ENCODE data around the gene ABLIM3.

Gene ABLIM3

DNA sequence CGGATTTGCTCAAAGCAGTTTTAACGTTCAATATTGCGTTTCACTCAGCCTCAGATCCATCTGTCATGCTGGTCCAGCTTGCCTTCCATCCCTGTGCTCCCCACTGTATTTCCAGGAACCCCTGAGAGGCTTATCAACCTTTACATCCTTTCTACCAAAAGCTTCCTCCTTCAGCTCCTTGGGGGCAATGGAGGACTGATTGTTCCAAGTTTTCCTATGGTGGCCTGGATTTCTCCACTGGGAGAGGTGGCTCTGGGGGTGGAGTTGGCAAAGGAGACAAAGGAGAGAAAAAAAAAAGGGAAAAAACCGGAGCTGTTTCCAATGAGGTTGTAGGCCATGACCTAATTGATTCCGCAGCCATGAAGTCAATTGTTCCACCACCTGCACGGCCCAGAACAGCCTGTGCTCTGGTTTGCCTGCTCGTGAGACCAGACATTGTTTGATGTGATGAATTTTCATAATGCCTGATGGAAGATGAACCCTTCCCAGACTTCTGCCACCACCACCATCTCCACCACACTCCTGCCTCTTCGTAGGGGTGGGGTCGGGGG, 54.1 kb downstream of the ABLIM3 start:
- ATAC-seq: no peak

DNA sequence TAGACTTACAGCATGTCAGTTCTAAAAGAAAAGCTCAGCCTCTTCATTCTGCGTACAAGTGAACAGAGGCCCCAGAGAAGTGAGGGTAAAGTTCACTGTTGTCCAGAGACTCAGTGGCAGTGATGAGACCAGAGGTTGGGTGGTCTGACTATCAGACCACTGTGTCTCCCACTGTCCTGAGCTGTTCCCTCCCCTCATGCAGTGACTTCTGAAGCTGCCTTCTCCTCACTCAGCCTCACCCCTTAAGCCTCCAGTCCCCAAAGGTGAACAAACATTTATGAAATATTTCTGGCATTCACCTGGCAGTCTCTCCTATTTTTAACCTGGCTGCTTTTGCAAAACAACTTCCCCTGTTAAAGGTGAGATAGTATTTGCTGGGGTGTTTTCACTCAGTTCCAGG, 54.7 kb downstream of the ABLIM3 start:
- no peak for ATAC-seq

DNA sequence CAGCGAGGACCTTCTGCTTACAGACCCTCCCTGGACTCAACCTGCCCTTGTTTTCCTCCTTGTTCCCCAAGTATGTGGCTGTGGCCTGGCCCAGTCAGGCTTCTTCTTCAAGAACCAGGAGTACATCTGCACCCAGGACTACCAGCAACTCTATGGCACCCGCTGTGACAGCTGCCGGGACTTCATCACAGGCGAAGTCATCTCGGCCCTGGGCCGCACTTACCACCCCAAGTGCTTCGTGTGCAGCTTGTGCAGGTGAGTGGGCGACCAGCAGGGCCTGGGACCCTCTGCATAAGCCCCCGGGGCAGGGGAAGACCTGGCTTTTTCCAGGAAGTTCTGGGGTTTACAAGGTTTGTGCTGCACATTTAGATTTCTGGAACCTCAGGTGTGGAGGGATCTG, 56.9 kb downstream of the ABLIM3 start:
- ATAC-seq: no peak

DNA sequence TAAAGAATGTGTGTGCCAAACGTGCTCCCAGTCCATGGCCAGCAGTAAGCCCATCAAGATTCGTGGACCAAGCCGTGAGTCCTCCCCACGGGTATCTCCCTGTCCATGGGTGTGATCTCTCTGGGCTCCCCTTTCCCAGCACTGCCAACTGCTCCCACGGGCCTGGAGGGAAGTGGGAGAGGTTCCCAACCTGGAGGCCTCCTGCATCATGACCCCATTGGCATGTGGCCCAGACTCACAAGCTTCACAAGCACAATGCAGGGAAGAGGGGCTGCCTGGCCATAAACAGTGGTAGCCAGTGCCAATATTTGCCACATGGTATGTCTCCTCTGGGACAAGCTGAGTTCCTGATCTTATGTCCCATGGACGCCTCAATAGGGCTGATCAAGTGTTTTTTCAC, 59.1 kb downstream of the ABLIM3 start:
- ATAC-seq: no peak

DNA sequence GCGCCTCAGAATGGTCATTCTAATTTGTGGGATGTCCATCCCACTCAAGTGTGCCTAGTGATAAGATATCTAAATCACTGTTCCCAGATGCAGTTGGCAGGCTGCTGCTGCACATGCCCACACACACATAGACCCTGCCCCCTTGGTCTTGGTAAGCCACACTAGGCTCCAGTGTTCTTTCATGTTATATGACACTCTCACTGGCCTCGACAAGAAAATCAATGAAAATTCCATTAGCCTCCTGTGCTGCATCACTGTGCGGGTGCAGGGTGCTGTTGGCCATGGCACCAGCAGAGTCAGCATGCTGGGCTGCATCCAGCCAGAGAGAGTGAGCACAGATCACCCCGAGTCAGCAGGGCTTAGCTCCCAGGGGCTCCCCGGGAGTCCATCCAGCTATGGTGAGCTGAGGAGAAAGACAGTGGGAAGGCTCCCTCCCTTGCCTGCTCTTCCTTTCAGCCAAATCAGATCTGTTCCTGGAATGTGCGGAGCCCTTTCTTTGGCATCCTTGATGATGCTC, 59.9 kb downstream of the ABLIM3 start:
- no peak for ATAC-seq

DNA sequence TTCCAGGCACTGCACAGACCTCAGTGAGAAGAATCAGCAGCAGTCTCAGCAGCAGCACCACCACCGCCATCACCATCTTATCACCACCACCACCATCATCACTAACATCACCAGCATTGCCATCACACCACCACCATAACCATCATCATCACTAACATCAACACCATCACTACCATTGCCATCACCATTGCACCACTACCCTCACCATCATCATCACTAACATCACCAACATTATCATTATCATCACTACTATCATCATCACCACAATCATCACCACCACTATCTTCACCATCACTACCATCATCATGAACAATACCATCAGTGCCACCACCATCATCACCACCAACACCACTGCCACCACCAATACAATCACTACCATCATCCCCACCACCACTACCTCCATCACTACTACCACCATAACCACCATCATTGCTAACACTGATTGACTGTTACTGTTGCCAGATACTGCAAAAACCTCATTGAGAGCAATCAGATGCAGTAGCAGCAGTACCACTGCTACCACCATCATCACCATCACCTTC, 61.7 kb downstream of the ABLIM3 start:
- ATAC-seq: no peak

DNA sequence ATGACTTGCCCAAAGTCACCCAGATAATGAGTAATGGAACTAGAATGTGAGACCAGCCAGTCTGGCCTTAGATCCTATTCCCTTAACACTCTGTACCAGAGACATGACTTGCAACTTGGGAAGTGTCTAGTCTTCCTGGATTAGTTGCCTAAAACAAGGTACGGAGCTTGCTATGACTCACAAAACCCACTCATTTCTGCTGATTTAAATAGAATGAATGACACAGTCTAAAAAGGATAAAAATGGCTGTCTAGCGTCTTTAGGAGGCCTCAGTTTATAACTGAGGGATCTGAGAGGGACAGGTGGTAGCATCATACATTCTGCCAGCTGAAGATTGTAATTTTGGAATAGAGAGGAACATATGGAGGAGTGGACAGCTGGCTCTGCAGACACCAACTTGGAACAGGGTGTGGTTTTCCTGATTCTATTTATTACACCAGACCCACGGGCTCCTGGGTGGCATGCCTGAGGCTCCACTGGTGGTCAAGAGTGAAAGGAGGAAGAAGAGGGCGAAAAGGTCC, 62.7 kb downstream of the ABLIM3 start:
- ATAC-seq: no peak

DNA sequence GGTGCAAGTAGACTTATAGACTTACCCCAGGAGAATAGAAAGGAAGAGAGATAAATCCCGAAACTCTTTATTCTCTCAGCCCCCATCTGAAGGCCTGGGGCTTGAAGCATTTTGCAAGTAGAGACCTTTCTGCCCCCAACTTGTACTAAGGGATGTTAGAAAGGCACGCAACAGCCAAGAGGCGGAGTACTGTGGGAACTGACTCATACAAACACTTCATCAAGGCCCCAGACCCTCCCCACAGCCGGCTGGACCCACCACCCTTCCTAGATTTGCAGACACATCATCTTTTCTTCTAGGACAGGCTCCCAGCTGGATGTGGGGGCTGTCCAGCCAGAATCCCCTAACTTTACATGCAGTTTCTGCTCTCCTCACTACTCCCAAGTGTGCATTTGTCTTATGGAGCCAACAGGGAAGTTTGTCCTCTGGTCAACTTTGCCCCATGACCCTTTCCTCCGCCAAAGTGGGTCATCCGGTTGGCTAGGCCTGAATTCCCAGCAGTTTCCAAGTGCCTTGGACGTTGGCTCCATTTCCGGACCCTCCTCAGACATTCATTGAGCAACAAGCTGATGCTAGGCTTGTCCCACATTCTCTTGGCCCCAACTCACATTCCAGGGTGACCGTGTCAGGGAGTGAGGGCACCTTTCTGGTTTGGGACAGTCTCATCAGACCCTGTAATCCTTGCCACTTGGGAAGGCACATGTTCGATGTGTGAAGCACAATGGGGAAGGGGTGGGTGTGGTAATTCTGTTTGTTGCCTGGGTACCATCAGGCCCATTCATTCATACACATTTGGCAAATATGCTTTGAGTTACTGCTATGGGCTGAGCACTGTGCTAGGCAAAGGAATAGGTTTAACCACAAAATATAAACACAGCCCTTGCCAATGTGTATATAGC, 64.6 kb downstream of the ABLIM3 start:
- ATAC-seq: no peak

DNA sequence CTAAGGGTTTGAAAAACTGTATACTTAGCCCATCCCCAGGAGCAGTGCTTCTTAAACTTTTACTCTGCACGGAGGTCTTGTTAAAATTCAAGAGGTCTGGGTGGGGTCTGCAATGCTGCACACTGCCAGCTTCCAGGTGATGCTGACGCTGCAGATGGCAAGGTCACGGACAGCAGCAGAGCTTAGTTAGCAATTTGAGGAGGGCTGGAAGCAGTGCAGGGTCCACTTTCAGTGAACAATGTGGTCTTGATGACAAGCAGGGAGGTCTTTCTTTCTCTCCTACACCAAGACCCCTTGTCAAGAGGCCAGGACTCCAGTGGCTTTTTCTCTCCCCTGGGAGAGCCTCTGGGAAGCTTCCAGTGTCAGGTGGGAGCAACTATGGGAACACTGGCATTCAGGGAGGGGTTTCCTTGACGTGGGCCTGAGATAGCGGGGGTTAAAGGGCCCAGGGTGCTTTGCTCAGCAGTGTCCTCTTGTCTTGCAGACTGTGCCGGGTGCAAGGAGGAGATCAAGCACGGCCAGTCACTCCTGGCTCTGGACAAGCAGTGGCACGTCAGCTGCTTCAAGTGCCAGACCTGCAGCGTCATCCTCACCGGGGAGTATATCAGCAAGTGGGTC, 65.3 kb downstream of the ABLIM3 start:
- no peak for ATAC-seq

DNA sequence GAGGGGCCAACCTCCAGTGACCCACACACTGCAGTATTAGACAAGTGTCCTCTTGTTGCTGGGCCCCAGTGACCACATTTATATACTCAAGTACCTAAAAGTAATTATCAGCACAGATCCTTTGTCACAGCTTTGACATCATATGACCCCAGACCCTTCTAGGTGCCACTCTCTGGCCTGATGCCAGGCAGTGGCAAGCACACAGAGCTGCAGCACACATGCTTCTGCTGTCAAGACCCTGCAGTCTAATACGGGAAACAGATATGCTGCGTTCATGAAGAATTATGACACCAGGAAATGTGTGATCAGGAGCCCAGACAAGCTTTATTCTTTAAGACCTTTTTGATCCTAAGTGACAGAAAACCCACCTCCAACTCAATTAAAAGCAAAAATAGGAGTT, 66.5 kb downstream of the ABLIM3 start:
- ATAC-seq: no peak

DNA sequence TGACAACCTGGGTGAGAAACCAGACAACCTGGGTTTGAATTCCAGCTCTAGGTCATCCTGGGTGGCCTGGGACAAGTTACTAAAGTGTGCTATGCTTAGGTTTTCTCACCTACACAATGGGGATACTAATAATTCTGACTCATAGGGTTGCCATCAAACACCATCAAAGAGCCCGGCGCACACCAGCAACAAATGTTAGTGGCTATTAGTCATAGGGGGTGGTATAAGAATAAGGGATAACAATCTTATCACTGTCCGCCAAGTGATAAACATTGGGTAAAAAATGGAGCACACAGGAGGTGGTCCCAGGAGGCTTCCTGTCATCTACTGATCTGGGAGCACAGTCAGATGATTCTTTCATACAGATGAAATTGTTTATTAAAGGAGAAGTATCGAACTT, 68.9 kb downstream of the ABLIM3 start:
- ATAC-seq: no peak

DNA sequence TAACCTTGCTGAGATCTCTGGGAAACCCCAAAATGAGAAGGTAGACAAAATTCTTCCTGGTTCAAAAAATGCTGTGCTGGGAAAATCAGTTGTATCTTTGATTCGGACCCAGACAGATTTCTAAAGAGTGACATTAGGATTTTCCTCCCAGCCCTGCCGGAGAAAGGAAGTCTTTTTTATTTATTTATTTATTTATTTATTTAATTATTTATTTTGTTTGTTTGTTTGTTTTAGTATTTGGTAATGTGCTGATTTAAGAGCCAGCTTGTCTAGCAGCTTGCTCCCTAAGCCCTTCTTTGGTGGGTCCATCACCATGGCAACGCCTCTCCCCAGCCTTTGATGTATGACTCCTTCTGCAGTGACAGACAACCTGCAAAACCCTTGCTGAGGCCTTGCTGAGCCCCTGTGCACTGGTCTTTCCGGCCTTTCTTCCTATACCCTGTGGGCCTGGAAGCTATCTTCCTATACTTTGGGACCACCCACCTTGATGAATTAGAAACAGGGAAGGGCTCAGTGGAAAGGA, 69.7 kb downstream of the ABLIM3 start:
- ATAC-seq: no peak

DNA sequence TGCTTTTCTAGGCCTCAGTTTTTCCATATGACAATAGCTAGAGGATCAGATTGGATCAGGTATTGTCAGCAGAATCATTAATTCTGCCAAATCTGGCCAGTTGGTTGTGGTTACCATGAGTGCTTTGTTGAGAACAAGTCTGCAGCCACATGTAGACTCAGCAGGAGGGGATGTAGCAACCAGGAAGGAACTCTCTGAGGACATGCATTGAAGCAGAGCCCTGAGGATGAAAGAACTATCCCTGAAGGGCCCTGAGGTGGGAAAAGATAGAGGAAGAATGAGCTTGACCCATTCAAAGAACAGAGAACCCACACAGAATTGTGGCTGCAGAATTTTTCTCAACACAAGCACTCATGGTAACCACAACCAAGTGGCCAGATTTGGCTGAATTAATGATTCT, 70.3 kb downstream of the ABLIM3 start:
- ATAC-seq: no peak

DNA sequence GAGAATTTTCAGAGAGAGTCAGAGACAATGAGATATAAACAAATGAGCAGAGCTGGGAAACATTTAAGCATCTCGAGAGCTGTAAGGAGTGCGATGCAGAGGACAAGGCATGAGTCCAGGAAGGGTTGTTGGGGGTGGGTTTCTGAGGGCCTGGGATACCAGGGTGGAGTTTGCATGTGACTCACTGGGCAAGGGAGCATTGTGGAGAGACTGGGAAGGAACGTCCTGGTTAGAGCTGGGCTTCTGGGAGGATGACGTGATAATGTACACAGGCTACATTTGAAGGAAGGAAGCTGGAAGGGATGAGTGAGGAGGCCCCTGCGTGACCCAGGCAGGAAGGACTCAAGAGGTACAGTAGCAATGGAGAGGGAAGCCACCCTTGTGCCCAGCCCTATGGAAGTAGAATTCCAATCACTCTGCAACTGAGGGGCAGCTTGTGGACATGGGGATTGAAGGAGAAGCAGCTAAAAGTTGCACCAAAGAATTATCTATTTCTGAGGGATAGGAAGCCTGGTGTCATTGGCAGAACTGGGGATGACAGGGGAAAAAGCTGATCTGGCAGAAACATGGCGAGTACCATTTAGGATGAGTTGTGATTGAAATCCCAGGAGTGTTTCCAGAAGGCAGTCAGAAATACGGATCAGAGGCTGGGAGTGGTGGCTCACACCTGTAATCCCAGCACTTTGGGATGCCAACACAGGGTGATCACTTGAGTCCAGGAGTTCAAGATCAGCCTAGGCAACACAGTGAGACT, 71.1 kb downstream of the ABLIM3 start:
- ATAC-seq: no peak

DNA sequence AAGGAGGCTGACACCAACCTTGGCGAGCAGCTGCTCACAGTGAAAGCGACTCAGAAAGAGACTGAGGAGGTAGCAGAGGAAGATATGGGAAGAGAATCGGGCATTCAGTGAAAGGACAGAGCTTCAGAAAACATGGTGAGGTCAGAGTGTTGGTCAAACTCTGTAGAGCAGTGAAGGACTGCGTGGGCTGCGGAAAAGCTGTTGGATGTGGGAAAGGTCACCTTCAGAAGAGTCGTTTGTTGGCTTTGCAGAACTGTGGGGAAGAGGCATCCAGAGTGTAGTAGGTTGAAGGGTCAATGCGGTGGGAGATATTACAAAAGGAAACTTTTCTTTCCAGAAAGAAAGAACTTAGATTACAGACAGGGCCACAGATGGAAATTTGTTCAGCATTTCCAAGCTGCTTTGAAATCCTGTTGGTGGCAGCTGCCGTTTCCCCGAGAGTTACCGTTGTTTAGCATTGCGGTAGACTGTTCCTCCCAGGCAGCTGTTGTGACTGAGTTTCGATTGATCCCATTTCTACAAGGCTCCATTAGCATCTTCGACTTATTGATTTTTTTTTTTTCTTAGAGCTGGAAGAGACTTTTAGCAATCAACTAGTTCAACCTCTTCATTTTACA, 72.1 kb downstream of the ABLIM3 start:
- ATAC-seq: no peak

DNA sequence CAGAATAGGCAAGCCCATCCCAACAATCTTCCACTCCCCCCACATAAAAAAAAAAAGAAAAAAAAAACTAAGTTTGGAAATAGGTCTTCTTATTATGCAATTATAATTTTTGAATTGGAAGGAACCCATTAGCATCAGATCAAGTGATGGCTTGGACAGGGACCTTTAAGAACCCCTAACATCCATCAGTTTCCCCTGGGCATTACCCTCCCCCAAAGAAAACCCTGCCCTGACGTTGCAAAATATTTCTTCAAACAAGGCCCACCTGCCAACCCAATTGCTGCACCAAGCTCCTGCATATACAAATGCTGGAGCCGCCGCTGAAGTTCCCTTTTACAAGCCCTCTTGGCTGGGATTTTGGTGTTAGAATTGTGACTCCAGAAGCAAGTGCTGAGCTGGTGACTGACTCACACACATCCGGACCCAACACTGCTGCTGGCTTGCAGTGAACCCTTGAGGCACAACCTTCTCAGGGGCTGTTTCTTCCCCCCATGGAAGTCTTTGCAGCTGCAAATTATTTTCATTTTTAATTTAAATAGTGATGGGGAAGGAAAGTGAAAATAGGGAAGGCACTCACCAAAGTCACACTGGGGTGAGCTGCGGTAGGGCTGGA, 74.3 kb downstream of the ABLIM3 start:
- ATAC-seq: no peak

DNA sequence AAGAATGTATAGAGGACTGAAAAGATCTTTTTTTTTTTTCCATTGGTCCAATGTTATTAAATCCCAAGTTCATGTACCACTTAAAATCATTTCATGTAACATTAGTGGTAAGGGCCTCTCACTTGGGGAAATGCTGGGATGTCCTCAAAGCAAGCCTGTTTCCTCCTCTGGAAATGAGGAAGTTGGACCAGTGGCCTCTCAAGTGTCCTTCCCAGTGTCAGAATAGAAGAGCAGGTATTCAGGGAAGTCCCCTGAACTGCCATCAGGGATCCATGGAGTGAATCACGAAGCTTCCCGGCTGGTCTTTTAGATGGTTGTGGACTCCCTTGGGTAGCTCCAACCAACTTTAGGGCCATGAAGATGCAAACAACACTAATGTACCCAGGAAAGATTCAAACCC, 75.2 kb downstream of the ABLIM3 start:
- ATAC-seq: no peak

DNA sequence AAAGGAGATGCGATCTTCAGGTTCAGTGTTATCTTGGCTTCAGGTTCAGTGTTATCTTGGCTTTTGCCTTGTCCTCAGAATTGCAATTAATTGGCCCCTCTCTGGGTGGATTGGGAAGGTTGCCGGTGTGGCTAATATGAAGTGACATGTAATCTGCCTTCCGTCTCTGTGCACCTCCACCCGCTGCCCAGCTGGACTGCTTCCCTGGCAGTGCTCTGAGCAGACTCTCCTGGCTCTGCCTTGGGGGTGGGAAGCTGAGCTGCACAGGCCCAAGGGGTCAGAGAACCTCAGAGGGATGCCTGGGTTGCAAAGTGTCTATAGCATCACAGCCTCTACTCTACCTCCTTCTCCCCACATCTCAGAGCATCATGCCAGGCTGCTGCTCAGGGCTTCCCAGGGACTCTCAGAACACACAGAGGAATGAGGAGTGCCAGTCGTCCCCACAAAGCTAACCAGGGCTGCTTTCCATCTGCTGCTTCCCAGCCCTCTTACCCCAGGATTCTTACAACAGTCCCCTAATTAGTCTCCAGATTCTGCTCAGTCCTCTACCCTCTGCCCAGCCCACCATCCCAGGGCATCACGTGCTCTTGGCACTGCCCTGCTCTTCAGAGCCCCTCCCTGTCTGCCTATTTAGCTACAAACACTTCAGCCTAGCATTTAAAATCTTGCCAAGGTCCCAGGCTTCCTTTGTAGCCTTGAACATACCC, 76.0 kb downstream of the ABLIM3 start:
- ATAC-seq: no peak

DNA sequence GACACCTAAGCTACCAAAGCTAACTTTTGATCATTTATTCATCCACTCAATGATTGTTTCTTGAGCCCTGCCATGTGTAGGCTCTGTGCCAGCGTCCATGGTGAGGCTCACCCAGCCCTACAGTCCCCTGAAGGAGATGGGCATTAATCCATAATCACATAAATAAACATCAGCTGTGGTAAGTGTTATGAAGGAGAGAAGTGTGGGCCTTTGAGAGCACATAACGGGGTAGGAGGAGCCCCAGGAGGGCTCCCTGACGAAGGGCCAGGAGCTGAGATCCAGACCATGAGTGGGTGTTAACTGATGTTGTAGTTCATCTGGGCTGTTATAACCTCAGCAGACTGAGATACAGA, 76.5 kb downstream of the ABLIM3 start:
- no peak for ATAC-seq

DNA sequence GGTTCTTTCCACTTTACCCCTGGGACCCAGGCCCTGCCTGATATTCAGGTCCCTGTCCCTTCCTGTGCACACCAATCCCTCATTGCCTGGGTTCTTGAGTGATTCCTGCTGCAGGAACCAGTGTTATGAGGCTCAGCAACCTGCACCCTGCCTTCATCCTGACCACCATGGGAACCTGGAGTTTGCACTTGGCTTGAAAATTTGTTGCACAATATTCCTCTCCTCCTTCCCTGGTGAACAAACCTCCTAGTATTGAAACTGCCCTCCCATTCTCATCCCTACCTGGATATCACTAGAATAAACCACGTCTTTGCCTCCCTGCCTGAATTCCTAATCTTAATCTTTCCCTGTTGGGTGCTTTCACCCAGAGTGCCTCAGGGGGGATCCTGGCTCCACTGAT, 78.3 kb downstream of the ABLIM3 start:
- no peak for ATAC-seq

DNA sequence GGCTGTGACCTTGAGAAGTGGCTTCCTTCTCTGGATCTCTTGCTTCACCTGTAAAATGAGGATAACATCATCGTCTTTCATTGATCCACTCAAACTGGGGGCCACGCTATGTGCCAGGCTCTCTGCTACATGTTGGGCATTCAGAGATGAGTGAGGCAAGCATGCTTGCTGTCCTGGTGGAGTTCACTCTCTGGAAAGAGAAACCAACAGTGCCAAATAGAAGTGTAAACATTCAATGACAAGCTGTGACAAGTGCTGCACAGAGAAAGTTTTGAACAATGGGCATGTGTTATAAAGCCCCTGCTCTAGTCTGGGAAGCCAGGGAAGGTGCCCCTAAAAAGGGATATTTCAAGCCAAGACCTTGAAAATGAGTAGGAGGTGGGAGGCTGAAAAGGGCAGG, 79.5 kb downstream of the ABLIM3 start:
- ATAC-seq: no peak
